ENCODE results near the gene TUBA1A. TPM values are rescaled to one million over a fixed set of nuclear protein-coding genes. Genes with fewer than 3 reads are reported as not detected.
"Not testable (repeated sequence)": the region's sequence is repeated elsewhere in the genome, so short reads cannot be mapped to it uniquely, and the experiment has no call there.

The TUBA1A gene
- total RNA-seq, 1 experiment from 2014 or later: 349 TPM

DNA sequence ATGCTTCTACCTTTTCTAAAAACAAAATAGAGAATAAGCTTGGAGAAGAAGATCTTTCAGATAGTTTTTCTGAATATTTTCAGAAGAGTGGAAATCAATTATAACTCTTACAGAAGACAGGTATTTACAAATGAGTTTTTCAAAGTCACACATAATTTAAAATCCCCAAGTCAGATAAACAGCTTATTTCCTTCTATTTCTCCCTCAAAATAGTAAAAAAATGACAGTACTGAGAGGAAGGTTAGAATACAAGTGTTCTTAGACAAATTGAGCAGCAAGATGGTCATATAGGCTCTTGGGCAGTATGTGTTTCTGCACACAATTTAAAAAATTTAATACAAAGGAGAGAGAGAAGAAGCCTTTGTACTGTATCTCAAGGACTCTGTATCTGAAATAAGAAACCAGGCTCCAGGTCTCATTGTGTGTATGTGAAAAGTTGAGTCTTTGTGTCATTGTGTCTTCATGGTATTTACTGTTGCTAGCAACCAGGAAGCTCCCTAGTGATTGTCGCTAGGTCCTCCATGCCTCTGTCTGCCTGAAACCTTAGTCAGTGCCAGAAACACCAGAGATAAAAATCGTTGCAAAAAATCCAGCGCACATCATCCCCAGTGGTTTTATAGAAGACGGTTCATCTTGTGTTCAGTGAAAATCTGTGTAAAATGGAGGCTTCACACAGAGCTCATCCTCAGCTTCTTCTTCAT is 12.9 kb upstream of the TUBA1A start:
- DNase-seq (ENCODE audit: low read depth): peak; percentile 79

DNA sequence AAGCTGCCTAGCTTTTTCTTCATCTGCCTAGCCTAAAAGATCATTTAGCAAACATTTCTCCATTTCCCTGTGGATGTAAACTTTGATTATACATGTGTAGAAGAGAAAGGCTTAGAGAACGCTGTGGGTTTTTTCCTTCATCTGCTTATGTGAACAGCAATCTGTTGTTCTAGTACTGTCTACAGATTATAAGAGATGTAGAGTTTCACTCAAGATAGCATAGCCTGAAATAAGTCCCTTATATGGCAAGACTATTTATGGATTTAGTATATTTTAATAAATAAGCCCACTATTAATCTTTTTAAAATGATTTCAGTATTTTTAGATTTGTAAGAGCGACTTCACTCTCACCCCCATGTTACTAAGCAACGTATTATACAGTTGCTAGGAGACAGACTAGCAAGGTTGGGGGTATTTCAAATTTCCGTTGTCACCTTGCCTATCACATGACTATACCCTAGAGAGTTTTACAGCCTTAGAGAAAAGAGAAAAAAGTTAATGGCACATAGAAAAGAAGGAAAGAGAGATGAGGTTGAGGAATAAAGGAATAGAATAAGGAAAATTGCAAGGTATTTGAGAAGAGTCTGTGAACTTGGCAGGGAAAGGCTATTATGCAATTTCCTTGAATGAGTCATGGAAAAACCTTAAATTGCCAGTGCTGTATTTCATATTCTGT is 12.2 kb upstream of the TUBA1A start:
- DNase-seq (ENCODE audit: low read depth): peak; percentile 83

DNA sequence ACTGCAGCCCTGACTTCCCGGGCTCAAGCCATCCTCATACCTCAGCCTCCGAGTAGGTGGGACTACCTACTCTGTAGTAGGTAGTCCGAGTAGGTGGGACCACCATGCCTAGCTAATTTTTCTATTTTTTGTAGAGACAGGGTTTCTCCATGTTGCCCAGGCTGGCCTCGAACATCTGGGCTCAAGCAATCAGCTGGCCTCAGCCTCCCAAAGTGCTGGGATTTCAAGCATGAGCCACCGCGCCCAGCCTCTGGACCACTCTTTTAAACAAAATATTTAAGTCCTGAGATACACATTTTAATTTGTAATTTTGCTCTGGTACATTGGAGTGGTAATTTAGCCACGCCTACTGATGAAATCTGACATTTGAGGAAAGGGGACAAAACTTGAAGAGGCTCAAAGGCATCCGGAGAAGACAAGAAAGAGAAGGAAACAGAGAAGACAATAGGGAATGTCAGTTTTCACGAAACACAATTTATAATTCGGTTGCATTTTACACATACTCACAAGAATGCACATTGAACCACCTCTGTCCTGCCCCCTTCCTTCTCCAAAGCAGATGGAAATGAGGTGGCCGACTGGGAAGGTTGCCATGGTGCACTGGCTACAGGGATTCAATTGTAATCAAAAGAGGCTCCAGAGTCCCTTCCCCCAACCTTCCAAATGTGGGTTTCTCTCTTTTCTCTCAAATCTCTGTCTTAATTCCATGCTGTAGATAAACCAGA is 9.7 kb upstream of the TUBA1A start:
- DNase-seq (ENCODE audit: low read depth): peak; percentile 91

DNA sequence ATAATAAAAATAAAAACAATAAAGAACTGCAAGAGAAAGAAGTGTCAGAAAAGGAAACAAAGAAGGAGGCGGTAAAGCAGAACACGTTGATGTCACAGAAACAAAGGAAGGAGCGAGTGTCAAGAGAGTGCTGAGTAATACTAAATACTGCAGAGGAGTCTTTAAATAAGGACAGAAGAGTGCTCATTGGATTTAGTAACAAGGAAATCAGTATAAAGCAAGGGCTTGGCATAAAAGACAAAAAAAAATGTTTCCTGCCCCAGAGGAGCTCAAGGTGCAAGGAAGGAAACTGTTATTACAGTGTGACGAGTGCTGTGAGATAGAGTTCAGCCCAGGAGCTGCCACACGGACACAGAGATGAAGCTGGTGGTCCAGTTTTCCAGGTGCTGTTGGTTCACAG is 8.4 kb upstream of the TUBA1A start:
- no peak for DNase-seq (ENCODE audit: low read depth)

DNA sequence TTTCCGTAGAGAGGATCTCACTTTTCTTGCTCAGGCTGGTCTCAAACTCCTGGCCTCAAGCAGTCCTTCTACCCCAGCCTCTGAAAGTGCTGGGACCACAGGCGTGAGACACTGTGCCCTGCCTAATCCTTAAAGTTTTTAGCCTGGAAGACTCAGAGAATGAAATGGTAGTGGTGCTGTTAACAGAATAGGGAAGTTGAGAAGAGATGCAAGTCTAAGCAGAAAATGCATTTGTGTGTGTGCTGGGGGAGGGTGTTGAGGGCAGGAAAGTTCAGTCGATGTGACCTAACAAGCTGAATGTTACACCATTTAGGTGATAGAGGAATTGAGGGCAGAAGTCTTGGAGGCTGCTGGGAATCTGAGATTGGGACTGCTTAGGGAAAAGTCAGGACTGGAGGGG is 6.9 kb upstream of the TUBA1A start:
- DNase-seq (ENCODE audit: low read depth): no peak

DNA sequence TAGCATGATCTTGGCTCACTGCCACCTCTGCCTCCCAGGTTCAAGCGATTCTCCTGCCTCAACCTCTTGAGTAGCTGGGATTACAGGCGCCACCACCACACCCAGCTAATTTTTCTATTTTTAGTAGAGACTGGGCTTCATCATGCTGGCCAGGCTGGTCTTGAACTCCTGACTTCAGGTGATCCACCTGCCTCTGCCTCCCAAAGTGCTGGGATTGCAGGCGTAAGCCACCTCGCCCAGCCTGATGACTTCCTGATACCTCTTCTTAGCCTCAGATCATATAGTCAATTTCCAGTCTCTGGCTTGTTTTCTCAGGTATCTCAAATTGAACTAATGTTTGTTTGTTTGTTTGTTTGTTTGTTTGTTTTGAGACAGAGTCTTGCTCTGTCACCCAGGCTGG is 4.9 kb upstream of the TUBA1A start:
- not testable (repeated sequence) for DNase-seq (ENCODE audit: low read depth)

DNA sequence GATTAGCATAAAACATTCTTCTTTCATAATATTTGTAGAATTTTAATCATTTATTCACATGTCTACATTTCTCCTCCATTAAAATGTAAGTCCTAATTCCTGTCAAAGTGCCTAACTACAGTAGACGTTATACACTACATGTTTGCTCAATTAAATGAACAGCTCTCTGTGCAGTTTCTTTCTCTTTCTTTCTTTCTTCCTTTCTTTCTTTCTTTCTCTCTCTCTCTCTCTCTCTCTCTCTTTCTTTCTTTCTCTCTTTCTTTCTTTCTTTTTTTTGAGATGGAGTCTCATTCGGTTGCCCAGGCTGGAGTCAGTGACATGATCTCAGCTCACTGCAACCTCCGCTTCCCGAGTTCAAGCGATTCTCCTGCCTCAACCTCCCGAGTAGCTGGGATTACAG is 2.6 kb upstream of the TUBA1A start:
- not testable (repeated sequence) for DNase-seq (ENCODE audit: low read depth)

DNA sequence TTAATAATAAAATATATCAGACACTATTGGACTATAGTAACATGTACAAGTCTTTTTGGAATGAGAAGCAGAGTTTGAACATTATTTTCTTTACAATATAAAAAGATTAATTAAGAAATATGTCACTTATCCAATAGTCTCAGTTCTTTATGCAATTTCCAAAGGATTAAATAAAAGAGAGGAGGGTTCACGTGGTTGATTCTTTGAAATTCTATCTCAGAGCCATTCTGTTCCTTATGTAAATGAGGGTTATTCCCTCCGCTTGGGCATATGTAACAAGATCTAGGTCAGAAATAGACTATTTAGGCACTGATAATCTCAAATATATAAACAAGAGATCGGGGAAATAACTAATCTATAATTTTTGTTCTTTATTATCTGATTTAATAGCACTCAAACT is 2.1 kb upstream of the TUBA1A start:
- no peak for DNase-seq (ENCODE audit: low read depth)

DNA sequence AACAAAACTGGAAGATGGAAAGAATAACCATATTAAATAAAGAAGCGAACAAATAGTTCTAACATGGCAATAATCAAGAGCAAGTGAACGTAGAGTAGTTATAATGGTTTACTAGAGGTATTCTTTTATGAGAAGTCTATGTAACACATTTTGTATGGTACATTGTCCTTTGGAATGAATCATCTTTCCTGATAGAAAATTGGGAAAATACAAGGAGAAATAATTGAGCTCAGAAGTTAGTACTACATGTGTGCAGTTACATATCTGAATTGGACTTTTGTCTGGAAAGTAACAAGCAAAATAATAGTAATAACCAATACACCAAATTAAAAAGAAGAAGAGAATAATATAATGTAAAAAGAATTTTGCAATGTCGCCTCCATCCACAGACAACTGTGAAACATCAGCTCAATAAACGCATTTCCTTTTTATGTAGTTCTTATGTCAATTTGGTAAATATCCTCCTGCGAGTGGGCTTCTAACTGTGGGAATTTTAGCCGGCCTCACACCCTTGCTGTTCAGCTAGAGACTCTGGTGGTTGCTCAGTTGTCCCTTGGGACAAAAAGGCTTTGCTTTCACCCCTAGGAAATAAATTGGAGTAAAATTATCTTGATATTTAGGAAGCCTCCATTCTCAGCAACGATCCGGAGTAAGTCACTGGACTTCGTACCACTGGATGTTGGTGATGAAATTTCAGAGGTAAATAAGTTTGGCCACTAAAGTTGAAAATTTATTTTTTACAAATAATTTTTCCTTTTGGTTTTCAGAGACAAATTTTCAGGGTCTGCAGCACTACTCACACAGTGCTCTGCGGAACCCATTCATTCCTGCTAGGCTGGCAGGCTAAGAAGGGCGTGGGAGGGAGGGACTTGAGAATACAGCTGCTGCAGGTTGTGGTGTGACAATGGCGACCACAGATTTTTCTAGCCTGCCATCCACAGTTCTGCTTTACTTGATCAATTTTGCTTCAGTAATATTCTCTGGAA is 1.1 kb upstream of the TUBA1A start:
- DNase-seq (ENCODE audit: low read depth): no peak

DNA sequence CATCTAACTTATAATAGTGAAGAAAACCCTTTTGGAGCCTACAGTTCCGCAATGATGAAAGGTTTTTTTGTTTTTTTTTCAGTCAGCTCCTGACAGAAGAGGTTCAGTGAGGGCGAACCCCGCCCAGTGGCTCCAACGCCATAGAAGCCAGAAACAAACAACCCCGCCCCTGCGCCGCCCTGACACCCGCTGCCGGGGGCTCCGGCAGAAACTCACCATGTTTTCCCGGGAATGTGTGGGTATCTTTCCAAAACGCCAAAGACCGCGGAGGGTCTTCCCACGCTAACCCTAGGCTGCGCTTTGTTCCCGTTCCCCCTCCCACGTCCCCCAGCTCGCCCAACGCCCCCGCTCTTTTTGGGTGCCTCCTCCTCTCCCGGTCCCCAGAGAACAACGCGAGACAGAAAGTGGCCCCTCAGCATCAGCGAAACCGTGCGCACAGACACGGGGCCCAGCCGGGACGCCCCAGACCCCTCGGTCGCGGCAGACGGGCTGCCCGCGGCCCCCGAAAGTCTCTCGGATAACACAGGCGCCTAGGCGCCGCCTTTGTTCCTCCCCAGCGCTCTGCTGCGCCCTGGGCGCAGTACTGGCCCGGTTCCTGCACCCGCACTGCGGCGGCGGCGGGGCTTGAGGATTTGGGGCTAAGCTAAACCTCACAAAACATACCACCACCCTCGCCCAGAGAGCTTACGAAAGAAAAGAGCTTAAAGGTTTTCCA is 522 bp downstream of the TUBA1A start:
- DNase-seq (ENCODE audit: low read depth): peak; percentile 73

DNA sequence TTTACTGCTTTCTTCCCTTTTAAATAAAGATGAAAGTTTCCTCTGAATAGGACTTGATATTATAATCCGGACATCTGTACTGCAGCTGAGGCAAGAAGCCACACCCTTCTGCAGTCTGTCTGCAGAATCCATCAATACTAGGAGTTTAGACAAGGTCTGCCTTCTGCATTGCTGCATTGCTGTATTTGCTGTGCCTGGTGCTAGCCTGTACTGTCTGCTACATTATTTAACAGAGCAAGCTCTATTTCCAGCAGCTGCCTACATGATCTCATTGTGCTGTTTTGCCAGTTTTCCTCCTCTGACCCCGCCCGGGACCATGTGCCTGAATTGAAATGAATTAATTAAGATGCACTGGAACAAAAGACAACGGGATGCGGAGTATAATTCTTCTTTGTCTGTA is 1.7 kb downstream of the TUBA1A start:
- DNase-seq (ENCODE audit: low read depth): peak; percentile 19

DNA sequence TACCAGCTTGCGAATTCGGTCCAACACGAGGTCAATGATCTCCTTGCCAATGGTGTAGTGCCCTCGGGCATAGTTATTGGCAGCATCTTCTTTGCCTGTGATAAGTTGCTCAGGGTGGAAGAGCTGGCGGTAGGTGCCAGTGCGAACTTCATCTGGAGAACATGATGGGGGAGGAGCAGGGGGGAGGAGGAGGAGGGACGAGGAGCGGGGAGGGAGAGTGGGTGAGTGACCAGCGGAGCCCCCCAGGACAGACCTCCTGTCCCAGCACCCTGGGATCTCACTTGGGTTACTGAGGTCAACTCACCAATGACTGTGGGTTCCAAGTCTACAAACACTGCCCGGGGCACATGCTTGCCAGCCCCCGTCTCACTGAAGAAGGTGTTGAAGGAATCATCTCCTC is 2.6 kb downstream of the TUBA1A start:
- DNase-seq (ENCODE audit: low read depth): not testable (repeated sequence)

DNA sequence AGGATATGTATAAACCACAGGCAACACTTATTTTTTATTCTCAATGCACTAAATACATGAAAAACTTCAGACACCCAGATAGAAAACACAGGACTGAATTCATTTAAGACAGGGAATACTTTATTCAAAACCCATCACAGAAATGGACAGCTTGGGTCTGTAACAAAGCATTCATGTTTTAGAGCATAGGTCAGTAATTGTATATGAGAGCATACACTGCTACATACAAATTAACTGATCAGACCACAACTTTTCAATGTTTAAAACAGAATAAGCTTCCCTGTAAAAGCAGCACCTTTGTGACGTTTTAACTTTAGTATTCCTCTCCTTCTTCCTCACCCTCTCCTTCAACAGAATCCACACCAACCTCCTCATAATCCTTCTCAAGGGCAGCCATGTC is 4.2 kb downstream of the TUBA1A start:
- DNase-seq (ENCODE audit: low read depth): not testable (repeated sequence)

DNA sequence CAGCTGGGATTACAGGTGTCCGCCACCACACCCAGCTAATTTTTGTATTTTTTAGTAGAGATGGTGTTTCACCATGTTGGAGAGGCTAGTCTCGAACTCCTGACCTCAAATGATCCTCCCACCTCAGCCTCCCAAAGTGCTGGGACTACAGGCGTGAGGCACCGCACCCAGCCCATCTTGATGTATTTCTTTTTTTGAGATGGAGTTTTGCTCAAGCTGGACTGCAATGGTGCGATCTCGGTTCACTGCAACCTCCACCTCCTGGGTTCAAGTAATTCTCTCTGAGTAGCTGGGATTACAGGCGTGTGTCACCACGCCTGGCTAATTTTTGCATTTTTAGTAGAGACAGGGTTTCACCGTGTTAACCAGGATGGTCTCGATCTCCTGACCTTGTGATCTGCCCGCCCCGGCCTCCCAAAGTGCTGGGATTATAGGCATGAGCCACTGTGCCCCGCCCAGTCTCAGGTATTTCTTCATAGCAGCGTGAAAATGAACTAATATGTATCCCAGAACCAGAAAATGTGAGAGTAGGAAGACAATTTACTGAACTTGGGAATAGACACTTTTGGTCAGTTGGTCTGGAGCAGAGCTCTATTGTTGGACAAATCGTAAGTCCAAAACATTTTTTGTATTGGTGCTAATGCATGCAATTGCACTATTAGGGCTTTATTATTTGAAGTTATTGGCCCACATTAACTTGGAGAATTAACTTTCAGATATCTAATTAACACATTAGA is 5.5 kb downstream of the TUBA1A start:
- DNase-seq (ENCODE audit: low read depth): not testable (repeated sequence)

DNA sequence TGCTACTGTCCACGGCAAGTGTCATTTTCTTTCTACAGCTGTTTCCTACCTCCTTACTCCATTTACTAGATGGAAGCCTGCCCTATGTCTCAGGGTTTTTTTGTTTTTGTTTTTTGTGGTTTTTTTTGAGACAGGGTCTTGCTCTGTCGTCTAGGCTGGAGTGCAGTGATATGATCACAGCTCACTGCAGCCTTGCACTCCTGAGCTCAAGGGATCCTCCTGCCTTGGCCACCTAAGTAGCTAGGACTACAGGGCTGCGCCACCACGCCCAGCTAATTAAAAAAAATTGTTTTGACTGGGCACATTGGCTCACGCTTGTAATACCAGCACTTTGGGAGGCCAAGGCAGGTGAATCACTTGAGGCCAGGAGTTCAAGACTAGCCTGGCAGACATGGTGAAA is 14.7 kb downstream of the TUBA1A start:
- DNase-seq (ENCODE audit: low read depth): no peak

DNA sequence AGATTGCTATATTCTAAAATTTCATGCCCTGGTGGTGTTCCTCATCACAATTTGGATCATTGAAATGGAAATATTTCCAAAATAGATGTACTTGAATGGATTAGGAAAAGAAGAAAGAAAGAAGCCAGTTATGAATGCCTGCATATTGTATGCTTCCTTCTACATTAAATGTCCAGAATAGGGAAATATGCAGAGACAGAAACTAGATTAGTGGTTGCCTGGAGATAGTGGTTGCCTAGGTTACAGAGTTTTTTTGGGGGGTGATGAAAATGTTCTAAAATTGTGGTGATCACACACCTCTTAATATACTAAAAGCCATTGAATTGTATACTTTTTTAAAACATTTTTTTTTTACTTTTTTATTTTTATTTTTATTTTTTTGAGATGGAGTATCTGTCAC is 18.0 kb downstream of the TUBA1A start:
- no peak for DNase-seq (ENCODE audit: low read depth)

DNA sequence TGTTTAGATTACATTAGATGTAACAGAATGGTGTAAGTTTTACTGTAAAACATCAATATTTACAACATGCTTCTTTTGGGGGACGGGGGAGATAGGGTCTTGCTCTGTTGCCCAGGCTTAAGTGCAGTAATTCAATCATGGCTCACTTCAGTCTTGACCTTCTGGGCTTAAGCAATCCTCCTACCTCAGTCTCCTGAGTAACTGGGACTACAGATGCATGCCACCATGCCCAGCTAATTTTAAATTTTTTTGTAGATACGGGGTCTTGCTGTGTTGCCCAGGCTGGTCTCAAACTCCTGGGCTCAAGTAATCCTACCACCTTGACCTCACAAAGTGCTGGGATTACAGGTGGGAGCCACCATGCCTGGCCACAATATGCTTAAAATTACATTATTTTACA is 23.8 kb downstream of the TUBA1A start:
- no peak for DNase-seq (ENCODE audit: low read depth)

DNA sequence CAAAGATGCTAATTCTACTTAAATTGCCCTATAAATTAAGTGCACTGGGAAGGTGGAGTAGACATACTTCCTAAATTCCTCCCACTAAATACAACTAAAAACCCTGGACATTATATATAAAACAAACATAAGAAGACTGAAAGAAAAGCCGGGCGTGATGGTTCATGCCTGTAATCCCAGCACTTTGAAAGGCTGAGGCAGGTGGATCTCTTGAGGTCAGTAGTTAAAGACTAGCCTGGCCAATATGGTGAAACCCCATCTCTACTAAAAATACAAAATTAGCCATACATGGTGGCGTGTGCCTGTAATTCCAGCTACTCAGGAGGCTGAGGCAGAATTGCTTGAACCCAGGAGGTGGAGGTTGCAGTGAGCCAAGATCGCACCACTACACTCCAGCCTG is 27.0 kb downstream of the TUBA1A start:
- DNase-seq (ENCODE audit: low read depth): not testable (repeated sequence)

DNA sequence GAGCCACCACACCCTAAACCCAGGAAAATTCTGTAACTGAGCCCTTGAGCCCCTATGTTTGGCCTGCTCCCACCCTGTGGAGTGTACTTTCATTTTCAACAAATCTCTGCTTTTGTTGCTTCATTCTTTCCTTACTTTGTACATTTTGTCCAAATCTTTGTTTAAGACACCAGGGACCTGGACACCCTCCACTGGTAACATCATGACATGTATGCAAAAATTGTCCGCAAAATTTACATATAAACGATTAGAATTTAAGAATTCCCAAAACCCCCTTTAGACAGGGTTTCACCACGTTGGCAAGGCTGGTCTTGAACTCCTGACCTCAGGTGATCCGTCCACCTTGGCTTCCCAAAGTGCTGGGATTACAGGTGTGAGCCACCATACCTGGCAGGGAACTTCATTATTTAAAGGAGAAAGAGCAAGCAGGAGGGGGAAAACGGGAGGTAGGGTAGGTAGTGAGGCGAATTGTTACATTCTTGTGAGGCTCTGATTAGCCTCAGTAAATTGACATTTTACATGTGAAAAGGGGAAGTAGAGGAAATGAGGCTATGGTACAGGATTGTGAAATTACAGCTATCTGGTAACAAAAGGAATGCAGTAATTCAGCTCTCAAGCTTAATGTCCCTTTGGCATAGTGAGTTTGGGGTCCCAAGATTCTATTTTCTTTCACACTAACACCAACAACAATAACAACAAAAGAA is 27.6 kb downstream of the TUBA1A start:
- no peak for DNase-seq (ENCODE audit: low read depth)

Data from HT1080 (cell line).